ENCODE data around the gene KIF6.
"Not testable (repeated sequence)": the region's sequence is repeated elsewhere in the genome, so short reads cannot be mapped to it uniquely, and the experiment has no call there.

The KIF6 gene

GRCh38 chr6:39724787-39725631, at the start of gene KIF6:
KIF6 (minus strand) TSS chr6:39725408; CDS start chr6:39725310, 98 bp downstream.
- DNase-seq (ENCODE audit: extremely low read depth in 1 of 2, low read depth in 1 of 2), result peak; percentile 56 to 70

GRCh38 chr6:39773782-39774181, 48.6 kb upstream of the KIF6 start:
- DNase-seq (ENCODE audit: extremely low read depth in 1 of 2, low read depth in 1 of 2), result no peak

GRCh38 chr6:39772559-39773273, 47.5 kb upstream of the KIF6 start:
- no peak for DNase-seq (ENCODE audit: extremely low read depth in 1 of 2, low read depth in 1 of 2)

- DNase-seq (ENCODE audit: extremely low read depth in 1 of 2, low read depth in 1 of 2), result no peak
These were observed 45.2 kb upstream of the KIF6 start for GRCh38 chr6:39770446-39770845.

GRCh38 chr6:39769012-39769411, 43.8 kb upstream of the KIF6 start:
- no peak for DNase-seq (ENCODE audit: extremely low read depth in 1 of 2, low read depth in 1 of 2)

- DNase-seq (ENCODE audit: extremely low read depth in 1 of 2, low read depth in 1 of 2), result no peak
These were observed 40.4 kb upstream of the KIF6 start for GRCh38 chr6:39765508-39766065.

GRCh38 chr6:39760226-39760952, 35.2 kb upstream of the KIF6 start:
- DNase-seq (ENCODE audit: extremely low read depth in 1 of 2, low read depth in 1 of 2), result no peak

GRCh38 chr6:39758905-39759605, 33.8 kb upstream of the KIF6 start:
- no peak for DNase-seq (ENCODE audit: extremely low read depth in 1 of 2, low read depth in 1 of 2)

- DNase-seq (ENCODE audit: extremely low read depth in 1 of 2, low read depth in 1 of 2), result no peak
These were observed 31.4 kb upstream of the KIF6 start for GRCh38 chr6:39756582-39756981.

- DNase-seq (ENCODE audit: extremely low read depth in 1 of 2, low read depth in 1 of 2), result no peak
These were observed 30.0 kb upstream of the KIF6 start for GRCh38 chr6:39755231-39755630.

GRCh38 chr6:39754514-39755115, 29.4 kb upstream of the KIF6 start:
- no peak for DNase-seq (ENCODE audit: extremely low read depth in 1 of 2, low read depth in 1 of 2)

GRCh38 chr6:39753725-39754045, 28.5 kb upstream of the KIF6 start:
- no peak for DNase-seq (ENCODE audit: extremely low read depth in 1 of 2, low read depth in 1 of 2)

- DNase-seq (ENCODE audit: extremely low read depth in 1 of 2, low read depth in 1 of 2), result no peak
These were observed 27.9 kb upstream of the KIF6 start for GRCh38 chr6:39752835-39753724.

- DNase-seq (ENCODE audit: extremely low read depth in 1 of 2, low read depth in 1 of 2), result no peak
These were observed 21.6 kb upstream of the KIF6 start for GRCh38 chr6:39746795-39747194.

GRCh38 chr6:39733704-39734103, 8.5 kb upstream of the KIF6 start:
- DNase-seq (ENCODE audit: extremely low read depth in 1 of 2, low read depth in 1 of 2), result no peak

GRCh38 chr6:39731565-39731964, 6.4 kb upstream of the KIF6 start:
- DNase-seq (ENCODE audit: extremely low read depth in 1 of 2, low read depth in 1 of 2), result no peak

GRCh38 chr6:39729945-39730344, 4.7 kb upstream of the KIF6 start:
- DNase-seq (ENCODE audit: extremely low read depth in 1 of 2, low read depth in 1 of 2), result no peak

- no peak for DNase-seq (ENCODE audit: extremely low read depth in 1 of 2, low read depth in 1 of 2)
These were observed 407 bp upstream of the KIF6 start for GRCh38 chr6:39725632-39725997.

GRCh38 chr6:39723350-39723749, 1.9 kb downstream of the KIF6 start:
- not testable (repeated sequence) for DNase-seq (ENCODE audit: extremely low read depth in 1 of 2, low read depth in 1 of 2)
